22Rv1 (cell line): Measurements from ENCODE around the gene ZNF799.
"Not testable (repeated sequence)": the region's sequence is repeated elsewhere in the genome, so short reads cannot be mapped to it uniquely, and the experiment has no call there.

Source experiments
- H3K27ac ChIP-seq: fragments of 450-650 bp; 2 replicates; pipeline ENCODE4 v1.5.1; 2017
- ZFX ChIP-seq: fragments of 450-650 bp; IDR thresholded peaks from 2 replicates; pipeline ENCODE4 v1.6.1; 2017; ENCODE audit warnings: antibody characterized with exemption, borderline replicate concordance
- TF ChIP-seq, protein P1 (sequence below): fragments of 450-650 bp; IDR thresholded peaks from 2 replicates; pipeline ENCODE4 v1.5.1; 2017; ENCODE audit warnings: mild to moderate bottlenecking

Gene ZNF799

DNA sequence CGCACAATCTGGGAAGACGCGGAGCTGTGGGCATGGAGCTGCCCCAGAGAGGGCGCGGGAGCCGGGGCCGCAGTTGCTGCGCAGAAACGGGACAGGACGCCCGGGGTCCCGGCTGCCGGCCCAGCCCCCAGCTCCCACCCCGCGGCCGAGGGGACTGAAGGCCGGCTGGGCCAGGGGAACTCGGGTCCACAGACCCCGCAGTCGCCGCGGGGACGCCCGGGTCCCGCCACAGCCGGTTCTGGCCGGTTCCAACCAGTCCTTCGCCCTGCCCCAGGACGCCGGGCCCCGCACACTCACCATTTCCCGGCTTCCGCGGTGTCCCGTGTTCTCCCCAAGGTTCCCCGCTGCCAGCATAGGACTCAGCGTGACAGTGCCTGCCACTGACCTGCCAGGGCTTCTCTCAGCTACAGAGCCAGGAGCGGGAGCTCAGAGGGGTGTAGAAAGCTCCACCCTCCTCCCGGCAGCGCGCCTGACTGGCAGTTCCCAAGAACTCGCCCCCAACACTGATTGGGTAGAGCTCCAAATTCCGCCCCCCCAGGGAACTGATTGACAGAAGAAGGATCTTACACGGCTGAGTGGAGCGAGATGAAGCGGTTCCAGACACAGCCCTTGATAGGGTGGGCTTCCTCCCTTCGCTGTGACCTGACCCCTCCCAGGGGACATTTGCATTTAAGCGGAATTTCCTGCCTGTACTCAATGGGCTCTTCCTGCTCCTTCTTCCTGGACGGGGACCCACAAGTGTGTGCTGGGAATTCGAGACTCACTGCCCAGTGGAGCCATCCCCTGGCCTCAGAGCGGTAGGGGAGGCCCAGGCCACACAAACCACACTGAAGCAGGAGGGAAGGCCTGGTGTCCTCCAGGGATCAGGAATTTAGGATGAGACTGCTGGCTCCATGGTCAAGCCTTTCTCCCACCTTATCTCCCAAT lies 35.6 kb downstream of the ZNF799 start, which contains the start of gene ZNF442:
TSS of gene ZNF442 (minus strand) at position 448 of the 927 bp plus-strand sequence. CDS start 2,052 bp downstream, outside the sequence.
- H3K27ac ChIP-seq: peak within 1 kb of the TSS; percentile 52
- TF ChIP-seq, protein P1, sequence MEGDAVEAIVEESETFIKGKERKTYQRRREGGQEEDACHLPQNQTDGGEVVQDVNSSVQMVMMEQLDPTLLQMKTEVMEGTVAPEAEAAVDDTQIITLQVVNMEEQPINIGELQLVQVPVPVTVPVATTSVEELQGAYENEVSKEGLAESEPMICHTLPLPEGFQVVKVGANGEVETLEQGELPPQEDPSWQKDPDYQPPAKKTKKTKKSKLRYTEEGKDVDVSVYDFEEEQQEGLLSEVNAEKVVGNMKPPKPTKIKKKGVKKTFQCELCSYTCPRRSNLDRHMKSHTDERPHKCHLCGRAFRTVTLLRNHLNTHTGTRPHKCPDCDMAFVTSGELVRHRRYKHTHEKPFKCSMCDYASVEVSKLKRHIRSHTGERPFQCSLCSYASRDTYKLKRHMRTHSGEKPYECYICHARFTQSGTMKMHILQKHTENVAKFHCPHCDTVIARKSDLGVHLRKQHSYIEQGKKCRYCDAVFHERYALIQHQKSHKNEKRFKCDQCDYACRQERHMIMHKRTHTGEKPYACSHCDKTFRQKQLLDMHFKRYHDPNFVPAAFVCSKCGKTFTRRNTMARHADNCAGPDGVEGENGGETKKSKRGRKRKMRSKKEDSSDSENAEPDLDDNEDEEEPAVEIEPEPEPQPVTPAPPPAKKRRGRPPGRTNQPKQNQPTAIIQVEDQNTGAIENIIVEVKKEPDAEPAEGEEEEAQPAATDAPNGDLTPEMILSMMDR: peak; percentile 66
- TF ChIP-seq ZFX: no peak

DNA sequence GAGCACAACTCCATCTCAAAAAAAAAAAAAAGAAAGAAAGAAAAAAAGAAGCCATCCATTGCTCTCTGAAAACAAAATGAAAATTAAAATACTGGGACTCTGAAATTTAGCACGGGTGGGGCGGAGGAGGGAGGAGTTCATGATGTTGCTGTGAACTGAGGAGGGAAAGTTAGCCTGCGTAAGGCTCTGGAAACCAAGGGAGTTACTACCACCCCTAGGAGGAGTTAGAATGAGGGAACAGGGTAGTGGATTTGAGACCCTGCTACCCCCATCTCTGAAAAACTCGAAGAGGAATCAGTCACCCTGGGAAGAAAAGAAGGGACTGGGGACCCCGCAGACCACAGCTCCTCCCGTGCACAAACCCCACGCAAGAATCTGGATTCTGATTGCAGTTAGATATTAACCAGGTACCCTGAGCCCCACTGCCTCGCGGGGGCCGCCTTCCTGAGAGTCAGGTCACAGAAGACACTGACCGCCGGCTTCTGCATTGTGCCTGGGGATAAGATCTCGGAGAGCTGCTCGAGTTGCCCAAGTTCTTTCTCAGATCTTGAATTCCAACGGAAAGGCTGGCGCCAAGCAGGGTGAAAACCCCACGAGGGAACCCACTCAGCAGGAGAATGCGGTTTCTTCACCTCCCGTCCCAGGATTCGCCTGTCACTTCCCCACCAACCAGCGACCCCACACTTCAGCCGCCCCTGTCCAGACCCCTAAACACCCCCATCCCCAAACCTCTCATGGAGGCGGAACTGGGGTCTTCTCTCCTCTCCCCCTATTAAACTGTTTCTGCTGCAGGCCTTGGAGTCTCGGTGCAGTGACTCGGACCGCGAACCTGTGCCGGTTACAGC lies 36.5 kb downstream of the ZNF799 start:
- peak overlapping the region; percentile 52 for H3K27ac ChIP-seq

DNA sequence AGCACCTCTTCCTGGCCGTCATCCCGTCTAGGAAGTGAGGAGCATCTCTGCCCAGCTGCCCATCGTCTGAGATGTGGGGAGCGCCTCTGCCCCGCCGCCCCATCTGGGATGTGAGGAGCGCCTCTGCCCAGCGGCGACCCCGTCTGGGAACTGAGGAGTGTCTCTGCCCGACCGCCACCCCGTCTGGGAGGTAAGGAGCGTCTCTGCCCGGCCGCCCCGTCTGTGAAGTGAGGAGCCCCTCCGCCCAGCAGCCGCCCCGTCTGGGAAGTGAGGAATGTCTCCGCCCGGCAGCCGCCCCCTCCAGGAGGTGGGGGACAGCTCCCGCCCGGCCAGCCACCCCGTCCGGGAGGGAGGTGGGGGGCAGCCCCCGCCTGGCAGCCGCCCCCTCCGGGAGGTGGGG lies 38.8 kb downstream of the ZNF799 start:
- not testable (repeated sequence) for H3K27ac ChIP-seq

More for the DNA sequence above, 36.5 kb downstream of the ZNF799 start:
- TF ChIP-seq, protein P1: no peak
- TF ChIP-seq ZFX: no peak

DNA sequence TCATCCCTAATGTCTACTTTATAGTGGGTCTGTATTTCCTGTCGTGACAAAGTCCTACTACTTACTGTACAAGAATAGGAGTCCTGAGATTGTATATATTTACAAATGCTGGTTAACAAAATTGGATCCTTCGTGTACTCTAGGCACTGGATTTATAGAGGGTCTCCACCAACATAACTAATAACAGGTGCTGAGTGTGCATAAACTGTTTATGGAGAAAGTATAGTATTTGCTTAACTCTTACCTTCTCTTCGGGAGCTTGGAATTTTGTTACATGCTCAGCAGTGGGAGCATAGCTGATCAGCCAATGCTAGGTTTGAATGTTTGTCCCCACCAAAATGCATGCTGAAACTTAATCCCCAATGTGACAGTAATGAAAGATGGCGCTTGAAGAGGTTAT lies 47.7 kb downstream of the ZNF799 start:
- TF ChIP-seq, protein P1: no peak
- no peak for TF ChIP-seq ZFX
- no peak overlapping the region for H3K27ac ChIP-seq

DNA sequence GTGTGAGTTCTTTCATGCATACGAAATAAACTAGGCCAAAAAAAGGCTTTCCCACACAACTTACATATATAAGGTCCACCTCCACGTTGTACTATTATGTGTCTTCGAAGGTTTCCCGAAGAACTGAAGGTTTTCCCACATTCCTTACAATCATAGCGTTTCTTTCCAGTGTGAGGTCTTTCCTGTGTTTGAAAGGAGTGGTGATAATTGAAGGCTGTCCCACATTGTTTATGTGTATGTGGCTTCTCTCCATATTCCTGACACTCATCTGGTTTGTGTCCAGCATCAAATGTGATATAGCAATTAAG lies 50.2 kb downstream of the ZNF799 start:
- no peak overlapping the region for H3K27ac ChIP-seq
- TF ChIP-seq, protein P1: no peak
- no peak for TF ChIP-seq ZFX

DNA sequence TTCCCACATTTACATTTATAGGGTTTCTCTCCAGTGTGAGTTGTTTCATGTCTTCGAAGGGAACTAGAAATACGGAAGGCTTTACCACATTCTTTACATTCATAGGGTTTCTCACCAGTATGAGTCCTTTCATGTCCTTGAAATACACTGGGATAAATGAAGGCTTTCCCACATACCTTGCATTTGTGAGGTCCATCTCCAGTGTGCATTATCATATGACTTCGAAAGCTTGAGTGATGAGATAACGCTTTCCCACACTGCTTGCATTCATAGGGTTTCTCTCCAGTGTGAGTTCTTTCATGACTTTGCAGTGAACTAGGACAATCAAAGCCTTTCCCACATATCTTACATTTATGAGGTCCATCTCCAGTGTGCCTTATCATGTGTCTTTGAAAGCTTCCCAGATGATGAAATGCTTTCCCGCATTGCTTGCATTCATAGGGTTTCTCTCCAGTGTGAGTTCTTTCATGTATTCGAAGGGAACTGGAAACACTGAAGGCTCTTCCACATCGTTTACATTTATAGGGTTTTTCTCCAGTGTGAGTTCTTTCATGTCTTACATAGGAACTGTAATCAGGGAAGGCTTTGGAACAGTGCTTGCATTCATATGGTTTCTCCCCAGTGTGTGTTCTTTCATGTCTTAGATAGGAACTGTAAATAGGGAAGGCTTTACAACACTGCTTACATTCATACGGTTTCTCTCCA lies 50.7 kb downstream of the ZNF799 start:
- TF ChIP-seq ZFX: no peak
- TF ChIP-seq, protein P1: no peak
- H3K27ac ChIP-seq: no peak overlapping the region

DNA sequence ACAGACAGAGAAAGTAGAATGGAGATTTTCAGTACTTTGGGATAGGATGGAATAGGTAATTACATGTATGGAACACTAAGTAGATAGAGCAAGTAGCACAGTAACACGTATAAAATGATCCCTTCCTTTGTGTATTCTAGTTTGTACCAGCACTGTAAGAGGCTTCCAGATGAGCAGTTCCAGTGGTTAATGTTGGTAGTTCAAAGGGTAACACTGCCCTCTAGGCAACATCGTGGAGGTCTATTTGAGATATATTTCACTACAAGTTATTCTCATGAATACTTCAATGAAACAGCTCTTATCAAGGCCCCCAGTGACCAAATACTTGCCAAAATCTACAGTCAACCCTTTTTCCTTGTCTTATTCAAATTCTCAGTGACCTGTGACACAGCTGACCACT lies 54.2 kb downstream of the ZNF799 start:
- no peak for TF ChIP-seq ZFX
- TF ChIP-seq, protein P1: no peak

More for the DNA sequence above, 54.2 kb downstream of the ZNF799 start:
- no peak overlapping the region for H3K27ac ChIP-seq
